ENCODE measurements around the gene LYZL4.

The LYZL4 gene

GRCh38 chr3:42408156-42408555, 2.3 kb downstream of the LYZL4 start:
- FAIRE-seq, result no peak
- no peak for DNase-seq (ENCODE audit: insufficient read length, low spot score)
- TF ChIP-seq POLR2A (IDR thresholded peaks at IDR 0.05; ENCODE audit: low read depth, low read length), result no peak

- FAIRE-seq (no peak), DNase-seq (ENCODE audit: insufficient read length, low spot score) (no peak)
- no peak for TF ChIP-seq POLR2A (IDR thresholded peaks at IDR 0.05; ENCODE audit: low read depth, low read length)
Measured at GRCh38 chr3:42406727-42407450, 3.5 kb downstream of the LYZL4 start.

- TF ChIP-seq POLR2A (IDR thresholded peaks at IDR 0.05; ENCODE audit: low read depth, low read length), result no peak
- no peak for DNase-seq (ENCODE audit: insufficient read length, low spot score)
- no peak for FAIRE-seq
Measured at GRCh38 chr3:42405857-42406256, 4.6 kb downstream of the LYZL4 start.

GRCh38 chr3:42403737-42404136, 6.7 kb downstream of the LYZL4 start:
- FAIRE-seq, result no peak
- DNase-seq (ENCODE audit: insufficient read length, low spot score), result no peak
- no peak for TF ChIP-seq POLR2A (IDR thresholded peaks at IDR 0.05; ENCODE audit: low read depth, low read length)

- FAIRE-seq (no peak), DNase-seq (ENCODE audit: insufficient read length, low spot score) (no peak)
- TF ChIP-seq POLR2A (IDR thresholded peaks at IDR 0.05; ENCODE audit: low read depth, low read length), result no peak
Measured at GRCh38 chr3:42402394-42403096, 7.9 kb downstream of the LYZL4 start.

GRCh38 chr3:42398080-42398479, 12.3 kb downstream of the LYZL4 start:
- DNase-seq (ENCODE audit: insufficient read length, low spot score) (no peak), FAIRE-seq (no peak)
- TF ChIP-seq POLR2A (IDR thresholded peaks at IDR 0.05; ENCODE audit: low read depth, low read length), result no peak

- no peak for TF ChIP-seq POLR2A (IDR thresholded peaks at IDR 0.05; ENCODE audit: low read depth, low read length)
- no peak for FAIRE-seq
Measured at GRCh38 chr3:42397644-42398043, 12.8 kb downstream of the LYZL4 start.

GRCh38 chr3:42394579-42395288, 15.7 kb downstream of the LYZL4 start:
- no peak for DNase-seq (ENCODE audit: insufficient read length, low spot score)
- TF ChIP-seq POLR2A (IDR thresholded peaks at IDR 0.05; ENCODE audit: low read depth, low read length), result no peak
- FAIRE-seq, result no peak

More at GRCh38 chr3:42397644-42398043, 12.8 kb downstream of the LYZL4 start:
- DNase-seq (ENCODE audit: insufficient read length, low spot score), result no peak

GRCh38 chr3:42387802-42388651, 22.4 kb downstream of the LYZL4 start:
- no peak for DNase-seq (ENCODE audit: insufficient read length, low spot score)
- no peak for FAIRE-seq
- no peak for TF ChIP-seq POLR2A (IDR thresholded peaks at IDR 0.05; ENCODE audit: low read depth, low read length)

GRCh38 chr3:42381551-42382082, 28.8 kb downstream of the LYZL4 start:
- FAIRE-seq (no peak), DNase-seq (ENCODE audit: insufficient read length, low spot score) (no peak)
- TF ChIP-seq POLR2A (IDR thresholded peaks at IDR 0.05; ENCODE audit: low read depth, low read length), result no peak

- no peak for FAIRE-seq
- no peak for TF ChIP-seq POLR2A (IDR thresholded peaks at IDR 0.05; ENCODE audit: low read depth, low read length)
- no peak for DNase-seq (ENCODE audit: insufficient read length, low spot score)
Measured at GRCh38 chr3:42377681-42378080, 32.7 kb downstream of the LYZL4 start.

- FAIRE-seq, result no peak
Measured at GRCh38 chr3:42376344-42376798, 34.0 kb downstream of the LYZL4 start.

GRCh38 chr3:42375121-42375800, 35.1 kb downstream of the LYZL4 start:
- no peak for TF ChIP-seq POLR2A (IDR thresholded peaks at IDR 0.05; ENCODE audit: low read depth, low read length)
- FAIRE-seq, result no peak
- no peak for DNase-seq (ENCODE audit: insufficient read length, low spot score)

More at GRCh38 chr3:42376344-42376798, 34.0 kb downstream of the LYZL4 start:
- TF ChIP-seq POLR2A (IDR thresholded peaks at IDR 0.05; ENCODE audit: low read depth, low read length), result no peak
- peak; percentile 26 for DNase-seq (ENCODE audit: insufficient read length, low spot score)
